Ishikawa (cell line): ENCODE results near the gene CTSS.

ENCODE experiments used
- CEBPB ChIP-seq: IDR thresholded peaks from 2 replicates; pipeline ENCODE4 v1.6.1; 2012
- TCF12 ChIP-seq: IDR thresholded peaks from 2 replicates; pipeline ENCODE4 v1.6.1; 2012; ENCODE audit warnings: low read depth

- no peak for TF ChIP-seq TCF12
- TF ChIP-seq CEBPB = no peak
Observed at GRCh38 chr1:150807249-150808023, 41.9 kb upstream of the CTSS start.
